Body of pancreas (tissue), 4 donors: ENCODE measurements around the gene RBBP4.
"Not testable (repeated sequence)": the region's sequence is repeated elsewhere in the genome, so short reads cannot be mapped to it uniquely, and the experiment has no call there.

Experiments used
- POLR2A ChIP-seq, 3 donors: fragments of 450-650 bp; IDR thresholded peaks; one replicate each; pipeline ENCODE4 v1.6.1; 2016; ENCODE audit warnings: antibody characterized with exemption in 3 of 3, mild to moderate bottlenecking in 2 of 3
- TF ChIP-seq, protein P1 (sequence below), 7 experiments: fragments of 450-650 bp in 4 of 7; fragments of 200-600 bp in 3 of 7; sonication (generic) in 3 of 7; IDR thresholded peaks; one replicate each; pipeline ENCODE4 v1.5.1; 2016 to 2019; ENCODE audit warnings: antibody characterized with exemption in 7 of 7

- TF ChIP-seq, protein P1, sequence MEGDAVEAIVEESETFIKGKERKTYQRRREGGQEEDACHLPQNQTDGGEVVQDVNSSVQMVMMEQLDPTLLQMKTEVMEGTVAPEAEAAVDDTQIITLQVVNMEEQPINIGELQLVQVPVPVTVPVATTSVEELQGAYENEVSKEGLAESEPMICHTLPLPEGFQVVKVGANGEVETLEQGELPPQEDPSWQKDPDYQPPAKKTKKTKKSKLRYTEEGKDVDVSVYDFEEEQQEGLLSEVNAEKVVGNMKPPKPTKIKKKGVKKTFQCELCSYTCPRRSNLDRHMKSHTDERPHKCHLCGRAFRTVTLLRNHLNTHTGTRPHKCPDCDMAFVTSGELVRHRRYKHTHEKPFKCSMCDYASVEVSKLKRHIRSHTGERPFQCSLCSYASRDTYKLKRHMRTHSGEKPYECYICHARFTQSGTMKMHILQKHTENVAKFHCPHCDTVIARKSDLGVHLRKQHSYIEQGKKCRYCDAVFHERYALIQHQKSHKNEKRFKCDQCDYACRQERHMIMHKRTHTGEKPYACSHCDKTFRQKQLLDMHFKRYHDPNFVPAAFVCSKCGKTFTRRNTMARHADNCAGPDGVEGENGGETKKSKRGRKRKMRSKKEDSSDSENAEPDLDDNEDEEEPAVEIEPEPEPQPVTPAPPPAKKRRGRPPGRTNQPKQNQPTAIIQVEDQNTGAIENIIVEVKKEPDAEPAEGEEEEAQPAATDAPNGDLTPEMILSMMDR (IDR thresholded peaks at IDR 0.05): not testable (repeated sequence)
- not testable (repeated sequence) for TF ChIP-seq POLR2A (IDR thresholded peaks at IDR 0.05)
Observed at GRCh38 chr1:32711221-32711620, 60.2 kb downstream of the RBBP4 start.
